NCI-H526 (cell line): ENCODE results near the gene SLCO2A1.

Experiments used
- DNase-seq, 2 experiments: peaks; one replicate each; lab custom pipeline; 2025; lab: John Stamatoyannopoulos, UW

The SLCO2A1 gene

DNA sequence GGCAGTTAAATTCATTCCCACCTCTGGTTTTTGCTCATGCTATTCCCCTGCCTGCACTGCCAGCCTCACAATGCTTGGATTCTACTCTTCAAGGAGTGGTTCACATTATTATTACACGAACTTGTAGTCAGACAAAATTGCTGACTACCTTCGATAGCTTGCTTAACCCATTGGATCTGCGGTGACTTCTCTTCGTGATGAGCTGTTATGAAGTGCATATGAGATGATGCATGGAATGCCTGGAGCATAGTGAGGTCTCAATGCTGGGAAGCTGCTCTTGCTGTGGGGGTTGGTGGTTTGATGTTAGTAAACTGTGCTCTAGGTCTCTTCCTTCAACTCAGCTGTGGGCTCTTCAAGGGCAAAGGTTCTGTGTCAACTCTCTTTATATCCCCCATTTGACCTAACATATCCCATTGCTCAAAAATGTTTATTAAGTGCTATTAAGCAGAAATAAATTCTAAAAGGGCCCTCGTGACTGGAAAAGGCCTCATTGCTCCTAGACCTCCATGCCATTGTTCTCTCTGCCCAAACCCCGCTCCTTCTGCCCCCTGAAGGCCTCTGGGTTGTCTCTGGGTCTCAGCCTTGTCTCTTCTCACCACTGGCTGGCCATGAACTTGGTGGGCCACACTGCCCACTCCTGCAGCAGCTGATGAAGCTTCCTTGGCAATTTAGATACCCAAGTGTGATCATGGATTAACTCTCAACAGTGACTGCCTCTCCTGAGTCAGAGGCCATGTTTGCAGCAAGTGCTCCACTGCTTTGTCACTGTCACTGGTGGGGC lies 4.5 kb upstream of the SLCO2A1 start:
- no peak for DNase-seq

- DNase-seq = no peak
Observed at GRCh38 chr3:134033315-134033996, 3.7 kb upstream of the SLCO2A1 start.

GRCh38 chr3:134031348-134031915 lies 1.7 kb upstream of the SLCO2A1 start:
- no peak for DNase-seq

- peak; percentile 15 to 29 for DNase-seq
Observed at GRCh38 chr3:134030379-134031347, 938 bp upstream of the SLCO2A1 start.

DNA sequence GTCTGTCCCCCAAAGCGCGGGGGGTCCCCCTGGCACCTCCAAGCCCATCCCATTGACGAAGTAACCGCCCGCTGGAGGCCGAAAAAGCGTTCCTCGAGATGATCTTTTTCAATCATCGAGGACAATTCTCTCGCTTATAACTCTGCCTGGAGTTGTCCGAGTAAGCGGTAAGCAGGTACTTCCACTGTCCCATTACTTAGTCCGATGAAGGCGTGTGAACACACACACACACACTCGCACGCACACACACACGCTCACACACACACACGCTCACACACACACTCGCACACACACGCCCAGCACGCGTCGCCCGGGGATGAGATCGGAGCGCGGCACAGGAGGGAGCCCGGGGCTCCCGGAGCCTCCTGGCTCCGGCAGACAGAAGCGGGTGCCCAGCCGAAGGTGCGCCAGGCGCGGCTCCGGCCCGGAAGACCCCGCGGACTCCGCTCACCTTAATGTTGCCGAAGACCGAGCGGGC lies 430 bp downstream of the SLCO2A1 start:
- DNase-seq = peak in 1 of 2 experiments; percentile 77

- no peak for DNase-seq
Observed at GRCh38 chr3:134028486-134029255, 1.1 kb downstream of the SLCO2A1 start.

DNA sequence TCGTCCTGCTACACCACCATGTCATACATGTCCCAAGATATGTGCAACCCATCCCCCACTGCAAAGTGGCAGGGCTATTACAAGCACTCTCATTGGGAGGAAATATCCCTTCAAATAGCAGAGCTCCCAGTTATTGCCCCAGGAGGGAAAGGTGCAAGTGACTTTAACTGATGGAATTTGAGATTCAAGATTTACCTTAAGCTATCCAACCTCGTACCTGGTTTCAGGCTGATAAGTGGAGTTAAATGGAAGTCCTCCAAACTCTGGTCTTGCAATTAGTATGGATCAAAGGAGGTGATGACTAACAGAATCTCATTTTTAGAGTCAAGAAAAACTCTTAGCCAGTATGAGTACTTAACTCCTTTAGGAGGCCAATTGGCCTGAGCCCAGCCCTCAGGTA lies 2.1 kb downstream of the SLCO2A1 start:
- DNase-seq = no peak

DNA sequence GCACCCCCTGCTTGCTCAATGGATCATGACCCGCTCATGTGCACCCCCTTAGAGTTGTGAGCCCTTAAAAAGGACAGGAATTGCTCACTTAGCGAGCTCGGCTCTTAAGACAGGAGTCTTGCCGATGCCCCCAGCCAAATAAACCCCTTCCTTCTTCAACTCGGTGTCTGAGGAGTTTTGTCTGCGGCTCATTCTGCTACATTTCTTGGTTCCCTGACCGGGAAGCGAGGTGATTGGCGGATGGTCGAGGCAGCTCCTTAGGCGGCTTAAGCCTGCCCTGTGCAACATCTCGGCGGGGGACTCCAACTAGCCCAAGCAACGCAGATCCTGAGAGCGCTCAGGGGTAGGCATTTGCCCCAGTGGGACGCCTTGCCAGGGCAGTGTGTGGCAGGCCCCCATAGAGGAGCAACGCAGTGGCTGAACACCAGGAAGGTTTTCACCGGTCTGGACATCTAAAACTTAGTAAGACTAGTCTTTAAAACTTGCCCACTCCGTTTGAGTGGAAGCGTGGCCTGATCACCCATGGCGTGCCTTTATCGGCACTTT lies 9.5 kb downstream of the SLCO2A1 start:
- no peak for DNase-seq

GRCh38 chr3:134018850-134019249 lies 10.9 kb downstream of the SLCO2A1 start:
- no peak for DNase-seq

GRCh38 chr3:134018406-134018805 lies 11.3 kb downstream of the SLCO2A1 start:
- DNase-seq = no peak

GRCh38 chr3:134017490-134017889 lies 12.2 kb downstream of the SLCO2A1 start:
- DNase-seq = no peak

GRCh38 chr3:134014270-134014669 lies 15.5 kb downstream of the SLCO2A1 start:
- DNase-seq = no peak

GRCh38 chr3:134013280-134013679 lies 16.4 kb downstream of the SLCO2A1 start:
- no peak for DNase-seq

GRCh38 chr3:134009345-134010000 lies 20.3 kb downstream of the SLCO2A1 start:
- DNase-seq = no peak

GRCh38 chr3:134008630-134009156 lies 21.0 kb downstream of the SLCO2A1 start:
- no peak for DNase-seq

GRCh38 chr3:134007819-134008218 lies 21.9 kb downstream of the SLCO2A1 start:
- DNase-seq = no peak

DNA sequence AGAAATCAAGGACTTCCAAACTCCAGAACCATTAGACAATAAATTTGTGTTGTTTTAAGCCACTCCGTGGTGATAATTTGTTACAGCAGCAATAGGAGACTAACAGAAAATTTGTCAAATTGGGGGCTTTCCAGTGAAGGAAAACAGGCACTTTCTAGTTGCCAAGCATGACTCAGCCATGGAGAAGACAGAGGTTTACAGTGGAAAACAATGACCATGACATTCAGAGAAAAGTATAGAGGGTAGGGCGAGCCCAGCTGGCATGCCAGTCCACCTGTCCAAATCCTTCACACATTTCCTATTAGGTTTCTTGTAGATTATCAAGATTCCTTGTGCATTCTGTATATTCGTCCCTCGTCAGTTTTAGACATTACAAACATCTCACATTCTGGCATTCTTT lies 24.9 kb downstream of the SLCO2A1 start:
- DNase-seq = no peak

DNA sequence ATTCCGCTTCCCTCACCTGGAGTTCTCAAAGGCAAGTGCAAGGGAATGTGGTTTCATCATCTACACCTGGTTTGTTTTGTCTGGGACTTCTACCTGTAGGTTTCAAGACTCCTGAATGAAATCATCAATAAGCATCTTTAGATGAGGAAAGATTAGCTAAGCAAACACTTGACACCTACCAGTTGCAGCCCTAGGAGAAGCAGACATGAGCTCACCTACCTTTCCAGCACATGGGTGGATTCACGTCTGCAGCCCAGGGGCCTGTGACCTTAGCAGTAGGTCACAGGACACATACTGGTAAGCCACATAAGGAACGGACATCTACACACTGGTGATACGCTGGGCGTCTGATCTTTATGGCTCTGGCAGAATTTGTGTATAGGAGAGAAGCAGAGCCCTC lies 26.7 kb downstream of the SLCO2A1 start:
- no peak for DNase-seq

GRCh38 chr3:134002306-134002705 lies 27.4 kb downstream of the SLCO2A1 start:
- no peak for DNase-seq

- no peak for DNase-seq
Observed at GRCh38 chr3:134001251-134001650, 28.5 kb downstream of the SLCO2A1 start.
